H1 (cell line): ENCODE results near the gene TAL2. TPM values are rescaled to one million over a fixed set of nuclear protein-coding genes. Genes with fewer than 3 reads are reported as not detected.

ENCODE experiments used
- CTCF ChIA-PET: fragments of 300-600 bp; sonication (Branson Sonifier 250); formaldehyde crosslinking; loops from one replicate; lab custom pipeline; 2021; ENCODE audit not compliant: partially characterized antibody; lab: Charles Lee
- POLR2A ChIA-PET: fragments of 300-600 bp; sonication (Branson Sonifier 250); formaldehyde crosslinking; loops from one replicate; lab custom pipeline; 2021; ENCODE audit warnings: inconsistent platforms; ENCODE audit not compliant: partially characterized antibody; lab: Charles Lee
- DNase-seq, 2 experiments: peaks; one replicate each; pipeline versions ENCODE4 v3.0.0 to v3.0.0-alpha.2; 2010 to 2022; ENCODE audit warnings: low spot score in 2 of 2, low read depth in 1 of 2, mixed read lengths in 1 of 2
- FAIRE-seq: peaks from 2 replicates; lab custom pipeline; 2011; peaks lifted over from hg19 to GRCh38; lab: Jason Lieb, UNC
- H2AFZ ChIP-seq: 2 replicates; pipeline ENCODE4 v1.8.1; 2012; ENCODE audit warnings: low read length, inconsistent platforms
- H2AK5ac ChIP-seq: 2 replicates; pipeline ENCODE4 v1.6.1; 2013; ENCODE audit warnings: low read depth, low read length
- H2BK120ac ChIP-seq: replicated peaks from 2 replicates; pipeline ENCODE3; 2013; ENCODE audit warnings: low read depth, low read length, inconsistent platforms
- H2BK12ac ChIP-seq: 2 replicates; pipeline ENCODE4 v1.6.1; 2013; ENCODE audit warnings: low read depth, low read length
- H2BK15ac ChIP-seq: 2 replicates; pipeline ENCODE4 v1.6.1; 2013; ENCODE audit warnings: low read length
- H2BK20ac ChIP-seq: 2 replicates; pipeline ENCODE4 v1.6.1; 2013; ENCODE audit warnings: low read length
- H2BK5ac ChIP-seq: 2 replicates; pipeline ENCODE4 v1.6.1; 2013; ENCODE audit warnings: low read depth, low read length
- H3K14ac ChIP-seq: 2 replicates; pipeline ENCODE4 v1.6.1; 2013; ENCODE audit warnings: inconsistent platforms; ENCODE audit not compliant: insufficient read length
- H3K18ac ChIP-seq: 2 replicates; pipeline ENCODE4 v1.6.1; 2013; ENCODE audit warnings: low read length; ENCODE audit errors: extremely low read depth
- H3K23ac ChIP-seq: 2 replicates; pipeline ENCODE4 v1.6.1; 2013; ENCODE audit warnings: inconsistent platforms; ENCODE audit not compliant: insufficient read length
- H3K23me2 ChIP-seq: 2 replicates; pipeline ENCODE4 v1.6.1; 2013; ENCODE audit warnings: low read depth, low read length
- H3K27ac ChIP-seq: 2 replicates; pipeline ENCODE4 v1.6.1; 2011; ENCODE audit warnings: low read depth, low read length, inconsistent platforms
- H3K27me3 ChIP-seq, 4 experiments: replicated peaks in 1 of 4; 1 replicate in 1 of 4; 2 replicates in 3 of 4; pipeline versions ENCODE4 v1.6.1 to v1.8.1; 2011 to 2013; ENCODE audit warnings: low read length in 3 of 4, mild to moderate bottlenecking in 3 of 4, inconsistent platforms in 2 of 4, mixed read lengths in 2 of 4, moderate library complexity in 1 of 4; ENCODE audit not compliant: control insufficient read depth in 3 of 4, insufficient read depth in 3 of 4; ENCODE audit errors: extremely low read depth in 1 of 4
- H3K36me3 ChIP-seq, 4 experiments: 2 replicates each; pipeline versions ENCODE4 v1.6.1 to v1.8.1; 2011 to 2013; ENCODE audit warnings: mild to moderate bottlenecking in 4 of 4, low read length in 3 of 4, moderate library complexity in 2 of 4, control low read depth in 1 of 4, inconsistent platforms in 1 of 4; ENCODE audit not compliant: insufficient read depth in 4 of 4, control insufficient read depth in 2 of 4
- H3K4ac ChIP-seq: replicated peaks from 2 replicates; pipeline ENCODE3; 2013; ENCODE audit warnings: low read length, low read depth, mixed read lengths, inconsistent platforms; ENCODE audit not compliant: insufficient read length
- H3K4me1 ChIP-seq, 4 experiments: replicated peaks in 1 of 4; 1 replicate in 1 of 4; 2 replicates in 3 of 4; pipeline versions ENCODE4 v1.6.1 to v1.8.1; 2011 to 2013; ENCODE audit warnings: low read length in 3 of 4, inconsistent platforms in 2 of 4, mixed read lengths in 1 of 4; ENCODE audit not compliant: insufficient read depth in 4 of 4, control insufficient read depth in 3 of 4
- H3K4me2 ChIP-seq, 2 experiments: 2 replicates each; pipeline versions ENCODE4 v1.6.1 to v1.8.1; 2011 to 2013; ENCODE audit warnings: low read depth in 2 of 2, low read length in 2 of 2, control low read depth in 1 of 2, inconsistent platforms in 1 of 2, mild to moderate bottlenecking in 1 of 2; ENCODE audit not compliant: insufficient read depth in 1 of 2
- H3K4me3 ChIP-seq, 4 experiments: fragments of 200-600, 300-600 bp in 1 of 4; sonication (generic), shearing (Covaris generic), sonication (Bioruptor Twin) in 1 of 4; 2 replicates each; pipeline versions ENCODE4 v1.5.1 to v1.8.1; 2011 to 2016; ENCODE audit warnings: low read length in 4 of 4, low read depth in 3 of 4, control low read depth in 2 of 4, inconsistent platforms in 2 of 4, mild to moderate bottlenecking in 2 of 4, mixed read lengths in 1 of 4, moderate library complexity in 1 of 4; ENCODE audit not compliant: insufficient read depth in 2 of 4; ENCODE audit errors: extremely low read depth in 1 of 4
- H3K56ac ChIP-seq: replicated peaks from 2 replicates; pipeline ENCODE3; 2013; ENCODE audit warnings: low read depth, mild to moderate bottlenecking, mixed read lengths, low read length, inconsistent platforms; ENCODE audit not compliant: insufficient read length
- H3K79me1 ChIP-seq: 2 replicates; pipeline ENCODE4 v1.6.1; 2013; ENCODE audit warnings: low read depth, low read length, control low read depth
- H3K79me2 ChIP-seq, 2 experiments: 2 replicates each; pipeline versions ENCODE4 v1.6.1 to v1.8.1; 2012 to 2013; ENCODE audit warnings: low read length in 2 of 2, mild to moderate bottlenecking in 2 of 2, inconsistent platforms in 1 of 2; ENCODE audit not compliant: insufficient read depth in 2 of 2, control insufficient read depth in 1 of 2
- H3K9ac ChIP-seq, 4 experiments: replicated peaks in 1 of 4; 1 replicate in 1 of 4; 2 replicates in 3 of 4; pipeline versions ENCODE4 v1.6.1 to v1.8.1; 2011 to 2013; ENCODE audit warnings: low read depth in 3 of 4, low read length in 3 of 4, control low read depth in 2 of 4, mild to moderate bottlenecking in 2 of 4, moderate library complexity in 2 of 4, inconsistent platforms in 1 of 4; ENCODE audit errors: extremely low read depth in 1 of 4
- H3K9me3 ChIP-seq, 2 experiments: 2 replicates each; pipeline versions ENCODE4 v1.6.1 to v1.8.1; 2012 to 2013; ENCODE audit warnings: mild to moderate bottlenecking in 2 of 2, moderate library complexity in 2 of 2, control low read depth in 1 of 2, inconsistent platforms in 1 of 2, low read depth in 1 of 2, low read length in 1 of 2, mixed read lengths in 1 of 2; ENCODE audit not compliant: insufficient read depth in 2 of 2
- H4K20me1 ChIP-seq, 2 experiments: replicated peaks in 1 of 2; 2 replicates each; pipeline versions ENCODE3 to v1.8.1; 2011 to 2013; ENCODE audit warnings: inconsistent platforms in 2 of 2, low read length in 2 of 2, mild to moderate bottlenecking in 1 of 2; ENCODE audit not compliant: insufficient read depth in 2 of 2, control insufficient read depth in 1 of 2
- H4K5ac ChIP-seq: 2 replicates; pipeline ENCODE4 v1.6.1; 2013; ENCODE audit warnings: low read length, low read depth, mixed read lengths, inconsistent platforms; ENCODE audit not compliant: insufficient read length
- H4K8ac ChIP-seq: 2 replicates; pipeline ENCODE4 v1.8.0; 2013; ENCODE audit warnings: mild to moderate bottlenecking, moderate library complexity, low read length, inconsistent platforms; ENCODE audit not compliant: insufficient read depth; ENCODE audit errors: extremely low read depth
- H4K91ac ChIP-seq: replicated peaks from 2 replicates; pipeline ENCODE3; 2013; ENCODE audit warnings: low read length, mixed read lengths, inconsistent platforms; ENCODE audit not compliant: insufficient read length
- ATF3 ChIP-seq: IDR thresholded peaks from 2 replicates; pipeline ENCODE4 v1.6.1; 2011; ENCODE audit warnings: low read depth, mild to moderate bottlenecking, low read length; ENCODE audit not compliant: insufficient read depth
- BCL11A ChIP-seq, 2 experiments: IDR thresholded peaks; one replicate each; pipeline ENCODE4 v1.6.1; 2011; ENCODE audit warnings: low read depth in 2 of 2, low read length in 2 of 2, mild to moderate bottlenecking in 2 of 2
- CHD1 ChIP-seq: IDR thresholded peaks from 2 replicates; pipeline ENCODE4 v1.6.1; 2012; ENCODE audit warnings: low read depth, low read length, improper control_type of control experiment
- E2F6 ChIP-seq: IDR thresholded peaks from 2 replicates; pipeline ENCODE4 v1.6.1; 2012; ENCODE audit warnings: inconsistent platforms
- EZH2 ChIP-seq: fragments of 200-600 bp; sonication (generic); IDR thresholded peaks from 2 replicates; pipeline ENCODE4 v1.7.1; 2012; ENCODE audit warnings: low read depth, mild to moderate bottlenecking, moderate library complexity, low read length, inconsistent platforms; ENCODE audit not compliant: severe bottlenecking
- RFX5 ChIP-seq: IDR thresholded peaks from 2 replicates; pipeline ENCODE4 v1.6.1; 2011; ENCODE audit warnings: low read depth, low read length, improper control_type of control experiment, borderline replicate concordance
- RXRA ChIP-seq: IDR thresholded peaks from 2 replicates; pipeline ENCODE4 v1.6.1; 2011; ENCODE audit warnings: low read depth, mild to moderate bottlenecking, low read length, moderate library complexity; ENCODE audit not compliant: insufficient read depth
- SAP30 ChIP-seq: fragments of 300-600 bp; sonication (generic); IDR thresholded peaks from 2 replicates; pipeline ENCODE4 v1.7.1; 2012; ENCODE audit warnings: low read length, moderate library complexity, mild to moderate bottlenecking, inconsistent platforms; ENCODE audit not compliant: insufficient read depth, insufficient replicate concordance
- SP1 ChIP-seq: IDR thresholded peaks from 2 replicates; pipeline ENCODE4 v1.6.1; 2011; ENCODE audit warnings: low read depth, low read length
- SP2 ChIP-seq: IDR thresholded peaks from 2 replicates; pipeline ENCODE4 v1.6.1; 2012; ENCODE audit warnings: mild to moderate bottlenecking, low read length, inconsistent platforms
- USF2 ChIP-seq: IDR thresholded peaks from 2 replicates; pipeline ENCODE4 v1.6.1; 2011; ENCODE audit warnings: low read length, improper control_type of control experiment
- WGBS, 2 experiments: shearing (Covaris generic) in 1 of 2; methylation state at CpG; one replicate each; pipeline versions ENCODE4 v1.1.6 to v1.1.7; 2013 to 2015; ENCODE audit warnings: low lambda C conversion rate in 2 of 2, mixed read lengths in 2 of 2, inconsistent platforms in 1 of 2, low coverage in 1 of 2, missing lambda C conversion rate in 1 of 2; ENCODE audit not compliant: insufficient replicate concordance in 2 of 2, insufficient coverage in 1 of 2, insufficient read length in 1 of 2; ENCODE audit errors: extremely low coverage in 1 of 2, missing lambda C conversion rate in 1 of 2; 5-methylcytosine and 5-hydroxymethylcytosine counted together
- polyA plus RNA-seq, 7 experiments: library from polyadenylated mRNA; depleted of rRNA in 3 of 7; stranded (reverse) in 5 of 7; unstranded in 2 of 7; fragments of >200 nt in 5 of 7; fragments of 200-250 nt in 2 of 7; gene quantifications; 1 replicate in 5 of 7; 2 replicates in 1 of 7; 4 replicates in 1 of 7; pipeline versions ENCODE4 v1.2.1 to v1.2.3, GENCODE V29; 2011 to 2013; ENCODE audit warnings: missing spikeins in 2 of 7, mixed read lengths in 2 of 7
- total RNA-seq: library from RNA; stranded (reverse); fragmentation: NEBNext Ultra II Directional; extraction: Animal tissue kit (Norgen Biotek cat#: 25700); gene quantifications from 2 replicates; pipeline ENCODE4 v1.2.1, GENCODE V29; 2021

Gene TAL2
- total and polyA plus RNA-seq, 2 of the 8 experiments (the other 6 are each of a cell fraction or from before 2014, with no cell fraction given): 0.65 to 0.82 TPM

GRCh38 chr9:105672711-105673234, 10.5 kb downstream of the TAL2 start:
- Histone ChIP-seq H2BK15ac (no peak overlapping the region), H2BK5ac (no peak overlapping the region), H3K9me3 (no peaks in the 10 kb centered on the region), H2BK120ac (no peak overlapping the region), H4K91ac (no peak overlapping the region), H3K36me3 (no peaks in the 10 kb centered on the region), H3K4me1 (peaks cover 0 to 3% (median 1%) of the 10 kb centered on the region in 4 experiments; a peak in 1 of 7 replicates), H3K79me1 (no peaks in the 10 kb centered on the region), H3K4me2 (no peak overlapping the region), H3K27me3 (no peaks in the 10 kb centered on the region), H3K23ac (no peak overlapping the region), H2BK20ac (no peak overlapping the region), H2BK12ac (no peak overlapping the region), H4K8ac (no peak overlapping the region), H3K4me3 (no peak overlapping the region), H4K5ac (no peak overlapping the region), H3K23me2 (no peaks in the 10 kb centered on the region), H2AFZ (no peak overlapping the region), H3K56ac (no peak overlapping the region), H3K27ac (no peak overlapping the region), H3K9ac (no peak overlapping the region), H4K20me1 (no peaks in the 10 kb centered on the region), H2AK5ac (no peak overlapping the region), H3K79me2 (no peaks in the 10 kb centered on the region), H3K18ac (no peak overlapping the region), H3K14ac (no peak overlapping the region), H3K4ac (no peak overlapping the region)
- FAIRE-seq: no peak
- CTCF ChIA-PET: interaction anchor here (0.9 to 2.4 kb wide), 2 partner anchors 17 to 35 kb away, joined by 3 to 7 read pairs; no protein-coding TSS in a partner anchor
- DNase-seq: no peak
- 85% methylated on average over 3 of the region's 3 CpGs; no CpG with 5 or more reads in 1 of the 2 experiments for WGBS, 2 experiments
- POLR2A ChIA-PET: no interaction called here
- TF ChIP-seq BCL11A (IDR thresholded peaks at IDR 0.05; ENCODE audit: low read depth in 2 of 2, low read length in 2 of 2) (no peak), USF2 (no peak), RFX5 (no peak), RXRA (no peak), SAP30 (no peak), SP1 (no peak), SP2 (no peak), EZH2 (no peak), CHD1 (no peak), E2F6 (no peak), ATF3 (no peak)
